ENCODE data around the gene PLA2G2F.

DNA sequence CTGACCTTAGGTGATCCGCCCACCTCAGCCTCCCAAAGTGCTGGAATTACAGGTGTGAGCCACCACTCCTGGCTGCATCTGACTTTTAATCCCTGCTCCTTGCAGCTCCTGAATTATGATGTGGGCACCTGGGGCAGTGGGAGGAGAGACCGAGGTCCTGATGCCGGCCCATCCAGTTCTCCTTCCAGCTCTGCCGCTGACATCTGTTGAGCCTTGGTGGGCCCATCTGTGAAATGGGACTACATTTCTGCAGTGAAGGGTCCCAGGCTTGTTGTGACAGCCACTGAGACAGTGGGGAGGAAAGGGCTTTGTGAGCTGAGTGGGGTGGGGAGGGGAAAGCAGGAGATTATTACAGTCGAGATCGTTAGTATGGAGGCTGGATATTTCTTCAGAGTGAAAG is 11.8 kb downstream of the PLA2G2F start:
- TF ChIP-seq, protein P1, sequence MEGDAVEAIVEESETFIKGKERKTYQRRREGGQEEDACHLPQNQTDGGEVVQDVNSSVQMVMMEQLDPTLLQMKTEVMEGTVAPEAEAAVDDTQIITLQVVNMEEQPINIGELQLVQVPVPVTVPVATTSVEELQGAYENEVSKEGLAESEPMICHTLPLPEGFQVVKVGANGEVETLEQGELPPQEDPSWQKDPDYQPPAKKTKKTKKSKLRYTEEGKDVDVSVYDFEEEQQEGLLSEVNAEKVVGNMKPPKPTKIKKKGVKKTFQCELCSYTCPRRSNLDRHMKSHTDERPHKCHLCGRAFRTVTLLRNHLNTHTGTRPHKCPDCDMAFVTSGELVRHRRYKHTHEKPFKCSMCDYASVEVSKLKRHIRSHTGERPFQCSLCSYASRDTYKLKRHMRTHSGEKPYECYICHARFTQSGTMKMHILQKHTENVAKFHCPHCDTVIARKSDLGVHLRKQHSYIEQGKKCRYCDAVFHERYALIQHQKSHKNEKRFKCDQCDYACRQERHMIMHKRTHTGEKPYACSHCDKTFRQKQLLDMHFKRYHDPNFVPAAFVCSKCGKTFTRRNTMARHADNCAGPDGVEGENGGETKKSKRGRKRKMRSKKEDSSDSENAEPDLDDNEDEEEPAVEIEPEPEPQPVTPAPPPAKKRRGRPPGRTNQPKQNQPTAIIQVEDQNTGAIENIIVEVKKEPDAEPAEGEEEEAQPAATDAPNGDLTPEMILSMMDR (IDR thresholded peaks at IDR 0.05), result no peak
- no peak for TF ChIP-seq POLR2A (IDR thresholded peaks at IDR 0.05)
- no peak for TF ChIP-seq POLR2AphosphoS5 (IDR thresholded peaks at IDR 0.05; ENCODE audit: insufficient read depth in 1 of 2, low read depth in 1 of 2)

Data from vagina (tissue), 2 donors.